ENCODE results near the gene EIF2B5.

DNA sequence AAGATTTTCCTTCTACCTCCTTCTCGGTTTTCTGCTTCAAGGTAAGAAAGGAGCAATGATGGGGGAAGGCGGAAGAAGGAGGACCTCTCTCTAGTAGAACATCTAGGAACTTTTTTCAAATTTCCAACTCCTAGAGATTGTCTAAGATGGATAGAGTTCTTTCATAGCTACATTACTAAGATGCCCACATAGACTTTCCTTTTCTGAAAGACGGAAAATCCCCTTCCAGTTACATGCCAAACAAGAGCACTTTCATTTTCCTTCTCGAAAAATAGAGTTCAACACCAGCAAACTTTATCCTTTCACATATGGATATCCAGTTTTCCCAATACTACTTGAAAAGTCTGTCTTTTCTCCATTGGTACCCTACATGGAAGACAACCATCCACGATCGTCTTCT, 37.6 kb upstream of the EIF2B5 start:
- TF ChIP-seq, protein P1, sequence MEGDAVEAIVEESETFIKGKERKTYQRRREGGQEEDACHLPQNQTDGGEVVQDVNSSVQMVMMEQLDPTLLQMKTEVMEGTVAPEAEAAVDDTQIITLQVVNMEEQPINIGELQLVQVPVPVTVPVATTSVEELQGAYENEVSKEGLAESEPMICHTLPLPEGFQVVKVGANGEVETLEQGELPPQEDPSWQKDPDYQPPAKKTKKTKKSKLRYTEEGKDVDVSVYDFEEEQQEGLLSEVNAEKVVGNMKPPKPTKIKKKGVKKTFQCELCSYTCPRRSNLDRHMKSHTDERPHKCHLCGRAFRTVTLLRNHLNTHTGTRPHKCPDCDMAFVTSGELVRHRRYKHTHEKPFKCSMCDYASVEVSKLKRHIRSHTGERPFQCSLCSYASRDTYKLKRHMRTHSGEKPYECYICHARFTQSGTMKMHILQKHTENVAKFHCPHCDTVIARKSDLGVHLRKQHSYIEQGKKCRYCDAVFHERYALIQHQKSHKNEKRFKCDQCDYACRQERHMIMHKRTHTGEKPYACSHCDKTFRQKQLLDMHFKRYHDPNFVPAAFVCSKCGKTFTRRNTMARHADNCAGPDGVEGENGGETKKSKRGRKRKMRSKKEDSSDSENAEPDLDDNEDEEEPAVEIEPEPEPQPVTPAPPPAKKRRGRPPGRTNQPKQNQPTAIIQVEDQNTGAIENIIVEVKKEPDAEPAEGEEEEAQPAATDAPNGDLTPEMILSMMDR (conservative IDR thresholded peaks at IDR 0.05; ENCODE audit: low read length) = no peak
- no peak for TF ChIP-seq EZH2phosphoT487 (IDR thresholded peaks at IDR 0.05; ENCODE audit: borderline replicate concordance, low read depth, low read length)

All from OCI-LY7 (cell line).